H9 (cell line): Measurements from ENCODE around the gene GIPC1. TPM values are rescaled to one million over a fixed set of nuclear protein-coding genes. Genes with fewer than 3 reads are reported as not detected.

Source experiments
- DNase-seq: peaks from one replicate; pipeline ENCODE4 v3.0.0-alpha.2; 2017
- H2AFZ ChIP-seq: one replicate; pipeline ENCODE4 v1.6.1; 2013; ENCODE audit warnings: mild to moderate bottlenecking, low read length, control low read depth, moderate library complexity
- H2AK5ac ChIP-seq: 2 replicates; pipeline ENCODE4 v1.6.1; 2013; ENCODE audit warnings: low read length, control low read depth, mixed read lengths; ENCODE audit not compliant: insufficient read length
- H2BK120ac ChIP-seq: one replicate; pipeline ENCODE4 v1.6.1; 2013; ENCODE audit warnings: low read depth, mild to moderate bottlenecking, low read length, control low read depth, inconsistent platforms; ENCODE audit not compliant: poor library complexity, severe bottlenecking
- H2BK12ac ChIP-seq: 2 replicates; pipeline ENCODE4 v1.6.1; 2013; ENCODE audit warnings: low read length, control low read depth, mixed read lengths, low read depth; ENCODE audit not compliant: insufficient read length
- H2BK15ac ChIP-seq: 2 replicates; pipeline ENCODE4 v1.6.1; 2013; ENCODE audit warnings: low read depth, low read length, control low read depth
- H2BK20ac ChIP-seq: one replicate; pipeline ENCODE4 v1.6.1; 2013; ENCODE audit warnings: low read depth, mild to moderate bottlenecking, low read length, control low read depth, inconsistent platforms; ENCODE audit not compliant: poor library complexity, severe bottlenecking
- H2BK5ac ChIP-seq: 2 replicates; pipeline ENCODE4 v1.6.1; 2013; ENCODE audit warnings: low read length, control low read depth, mixed read lengths; ENCODE audit not compliant: insufficient read length
- H3K14ac ChIP-seq: 2 replicates; pipeline ENCODE4 v1.6.1; 2013; ENCODE audit warnings: low read length, control low read depth; ENCODE audit not compliant: insufficient read depth
- H3K18ac ChIP-seq: 2 replicates; pipeline ENCODE4 v1.6.1; 2013; ENCODE audit warnings: low read depth, mild to moderate bottlenecking, mixed read lengths, low read length, control low read depth; ENCODE audit not compliant: insufficient read length
- H3K23ac ChIP-seq: 2 replicates; pipeline ENCODE4 v1.6.1; 2013; ENCODE audit warnings: low read length, control low read depth, mixed read lengths, low read depth; ENCODE audit not compliant: insufficient read length
- H3K23me2 ChIP-seq: 2 replicates; pipeline ENCODE4 v1.6.1; 2013; ENCODE audit warnings: low read depth, mild to moderate bottlenecking, mixed read lengths, low read length, control low read depth; ENCODE audit not compliant: insufficient read length, poor library complexity, severe bottlenecking
- H3K27ac ChIP-seq: 2 replicates; pipeline ENCODE4 v1.5.1; 2013; ENCODE audit warnings: low read length, control low read depth, mixed read lengths, low read depth; ENCODE audit not compliant: insufficient read length
- H3K27me3 ChIP-seq: 2 replicates; pipeline ENCODE4 v1.6.1; 2013; ENCODE audit warnings: low read length, control low read depth, inconsistent platforms; ENCODE audit not compliant: insufficient read depth
- H3K4ac ChIP-seq: 2 replicates; pipeline ENCODE4 v1.6.1; 2013; ENCODE audit warnings: low read depth, mild to moderate bottlenecking, control low read depth, inconsistent platforms, low read length, moderate library complexity
- H3K4me1 ChIP-seq: 2 replicates; pipeline ENCODE4 v1.6.1; 2013; ENCODE audit warnings: low read length, control low read depth, inconsistent platforms; ENCODE audit not compliant: insufficient read depth
- H3K4me2 ChIP-seq: 2 replicates; pipeline ENCODE4 v1.6.1; 2013; ENCODE audit warnings: low read length, control low read depth, mixed read lengths; ENCODE audit not compliant: insufficient read length, insufficient read depth
- H3K56ac ChIP-seq: 2 replicates; pipeline ENCODE4 v1.6.1; 2013; ENCODE audit warnings: low read depth, mild to moderate bottlenecking, mixed read lengths, low read length, control low read depth; ENCODE audit not compliant: insufficient read length
- H3K79me1 ChIP-seq: 2 replicates; pipeline ENCODE4 v1.6.1; 2013; ENCODE audit warnings: low read depth, mild to moderate bottlenecking, moderate library complexity, low read length, control low read depth, inconsistent platforms; ENCODE audit not compliant: insufficient read depth, poor library complexity, severe bottlenecking
- H3K79me2 ChIP-seq: 2 replicates; pipeline ENCODE4 v1.6.1; 2013; ENCODE audit warnings: low read length, control low read depth, inconsistent platforms; ENCODE audit not compliant: insufficient read depth
- H3K9ac ChIP-seq: 2 replicates; pipeline ENCODE4 v1.6.1; 2013; ENCODE audit warnings: low read length, control low read depth, mixed read lengths; ENCODE audit not compliant: insufficient read length; ENCODE audit errors: extremely low read depth
- H3K9me3 ChIP-seq: one replicate; pipeline ENCODE4 v1.6.1; 2013; ENCODE audit warnings: low read depth, low read length, inconsistent platforms; ENCODE audit not compliant: control insufficient read depth
- H3T11ph ChIP-seq: one replicate; pipeline ENCODE4 v1.6.1; 2013; ENCODE audit warnings: mild to moderate bottlenecking, low read length, control low read depth, inconsistent platforms
- H4K20me1 ChIP-seq: one replicate; pipeline ENCODE4 v1.6.1; 2013; ENCODE audit not compliant: control insufficient read depth, insufficient read length, insufficient read depth
- H4K5ac ChIP-seq: 2 replicates; pipeline ENCODE4 v1.6.1; 2013; ENCODE audit warnings: low read depth, mild to moderate bottlenecking, mixed read lengths, low read length, control low read depth; ENCODE audit not compliant: insufficient read length
- H4K8ac ChIP-seq: replicated peaks from 2 replicates; pipeline ENCODE4 v1.6.1; 2013; ENCODE audit warnings: low read length, control low read depth, mixed read lengths, low read depth; ENCODE audit not compliant: insufficient read length
- H4K91ac ChIP-seq: 2 replicates; pipeline ENCODE4 v1.6.1; 2013; ENCODE audit warnings: low read depth, mild to moderate bottlenecking, moderate library complexity, mixed read lengths, low read length, control low read depth; ENCODE audit not compliant: insufficient read length
- H3K27ac Mint-ChIP-seq, 3 experiments: 2 replicates in 2 of 3; 3 replicates in 1 of 3; pipeline ENCODE4 v1.8.0; 2020 to 2021; ENCODE audit warnings: mixed read lengths in 3 of 3, mild to moderate bottlenecking in 1 of 3, moderate library complexity in 1 of 3
- H3K27me3 Mint-ChIP-seq: 2 replicates; pipeline ENCODE4 v1.8.0; 2021; ENCODE audit warnings: low read depth, mild to moderate bottlenecking, moderate library complexity, mixed read lengths
- H3K36me3 Mint-ChIP-seq, 3 experiments: 2 replicates in 2 of 3; 3 replicates in 1 of 3; pipeline ENCODE4 v1.8.0; 2020 to 2021; ENCODE audit warnings: low read depth in 3 of 3, mixed read lengths in 3 of 3; ENCODE audit not compliant: insufficient read depth in 1 of 3
- H3K4me1 Mint-ChIP-seq, 2 experiments: 2 replicates each; pipeline ENCODE4 v1.8.0; 2020; ENCODE audit warnings: mixed read lengths in 2 of 2
- H3K4me3 Mint-ChIP-seq, 2 experiments: 2 replicates in 1 of 2; 3 replicates in 1 of 2; pipeline ENCODE4 v1.8.0; 2020 to 2021; ENCODE audit warnings: mild to moderate bottlenecking in 2 of 2, mixed read lengths in 2 of 2, moderate library complexity in 1 of 2
- H3K9me3 Mint-ChIP-seq, 2 experiments: 2 replicates in 1 of 2; 3 replicates in 1 of 2; pipeline ENCODE4 v1.8.0; 2020; ENCODE audit warnings: mild to moderate bottlenecking in 2 of 2, mixed read lengths in 2 of 2, moderate library complexity in 1 of 2
- CTCF ChIP-seq: fragments of 200-600 bp; sonication (generic); conservative IDR thresholded peaks from 3 replicates; pipeline ENCODE4 v1.8.0; 2021; ENCODE audit warnings: antibody characterized with exemption, mild to moderate bottlenecking
- WGBS: extraction: QIAGEN DNeasy Blood & Tissue Kit; methylation state at CpG from one replicate; pipeline ENCODE4 v1.1.7; 2013; ENCODE audit warnings: missing lambda C conversion rate, low lambda C conversion rate, mixed read lengths; ENCODE audit not compliant: insufficient read length; ENCODE audit errors: extremely low coverage; 5-methylcytosine and 5-hydroxymethylcytosine counted together
- total RNA-seq: library from RNA; stranded (reverse); gene quantifications from 2 replicates; pipeline ENCODE4 v1.2.1, GENCODE V29; 2021

The GIPC1 gene
- total RNA-seq, 1 experiment from 2014 or later = 70.6 TPM

GRCh38 chr19:14442891-14443631 lies 52.9 kb downstream of the GIPC1 start:
- no peak overlapping the region for H3K9ac ChIP-seq
- H2BK15ac ChIP-seq = no peak overlapping the region
- no peaks in the 10 kb centered on the region for H3K23me2 ChIP-seq
- H3K79me2 ChIP-seq = peaks cover 3% of the 10 kb centered on the region; the same call in 1 of the 2 replicates
- Mint-ChIP-seq H3K4me3 (no peak overlapping the region), H3K36me3 (peaks cover 40 to 55% (median 50%) of the 10 kb centered on the region in 3 experiments), H3K4me1 (peaks cover 5 to 6% of the 10 kb centered on the region in 2 experiments), H3K9me3 (no peaks in the 10 kb centered on the region), H3K27ac (peak overlapping the region in 2 of 3 experiments; percentile 23 to 55; a peak in 2 of 7 replicates), H3K27me3 (no peaks in the 10 kb centered on the region)
- H4K5ac ChIP-seq = no peak overlapping the region
- no peak overlapping the region for H2BK12ac ChIP-seq
- no CpG with 5 or more reads among the region's 16 CpGs for WGBS
- TF ChIP-seq CTCF = no peak
- no peak overlapping the region for H3K23ac ChIP-seq
- H3K56ac ChIP-seq = no peak overlapping the region
- H4K20me1 ChIP-seq = peaks cover 3% of the 10 kb centered on the region
- H3K27ac ChIP-seq = no peak overlapping the region
- H3T11ph ChIP-seq = no peak overlapping the region
- H2BK20ac ChIP-seq = no peak overlapping the region
- H3K27me3 ChIP-seq = no peaks in the 10 kb centered on the region
- H2BK5ac ChIP-seq = no peak overlapping the region
- H2BK120ac ChIP-seq = no peak overlapping the region
- H3K4me1 ChIP-seq = no peaks in the 10 kb centered on the region
- H4K91ac ChIP-seq = no peak overlapping the region
- no peak for DNase-seq
- H2AK5ac ChIP-seq = no peak overlapping the region
- no peak overlapping the region for H4K8ac ChIP-seq
- H3K9me3 ChIP-seq = no peaks in the 10 kb centered on the region
- H3K4ac ChIP-seq = no peak overlapping the region
- H2AFZ ChIP-seq = no peak overlapping the region
- H3K18ac ChIP-seq = no peak overlapping the region
- no peak overlapping the region for H3K14ac ChIP-seq
- H3K79me1 ChIP-seq = no peaks in the 10 kb centered on the region
- no peak overlapping the region for H3K4me2 ChIP-seq
